Stimulated activated CD4-positive, alpha-beta T cell treated with anti-CD3 and anti-CD28 coated beads, Interleukin-4, amount 100 ng/mL, for 4 hours (primary cell): ENCODE results near the gene MORN1.

Source experiments
- DNase-seq, 2 experiments: peaks; one replicate each; pipeline ENCODE4 v3.0.0-alpha.2; 2020

The MORN1 gene

GRCh38 chr1:2372551-2373490 lies 18.5 kb downstream of the MORN1 start:
- DNase-seq = no peak

DNA sequence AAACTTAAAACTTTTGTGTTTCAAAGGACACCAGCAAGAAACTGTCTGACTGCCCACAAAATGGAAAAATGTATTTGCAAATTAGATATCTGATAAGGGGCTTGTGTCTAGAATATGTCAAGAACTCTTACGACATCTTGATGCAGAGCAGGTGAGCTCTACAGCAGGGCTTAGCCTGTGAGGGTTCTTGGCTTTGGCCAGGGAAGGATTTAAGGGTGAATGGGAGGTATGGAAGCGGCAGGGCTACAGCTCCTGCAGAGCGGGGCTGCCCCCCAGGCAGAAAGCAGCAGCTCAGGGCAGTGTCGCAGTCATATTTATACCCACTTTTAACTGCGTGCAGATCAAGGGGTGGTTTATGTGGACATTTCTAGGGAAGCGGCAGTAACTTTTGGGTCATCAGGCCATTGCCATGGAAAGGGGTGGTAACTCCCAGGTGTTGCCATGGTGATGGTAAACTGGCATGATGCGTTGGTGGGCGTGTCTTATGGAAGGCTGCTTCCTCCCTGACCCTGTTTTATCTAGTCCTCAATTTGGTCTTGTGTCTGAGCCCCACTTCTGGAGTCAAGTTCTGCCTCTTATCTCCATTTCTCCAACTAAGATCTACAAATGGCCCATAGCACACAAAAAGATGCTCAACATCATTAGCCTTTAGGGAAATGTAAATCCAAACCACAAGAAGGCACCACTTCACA lies 23.2 kb downstream of the MORN1 start:
- no peak for DNase-seq

DNA sequence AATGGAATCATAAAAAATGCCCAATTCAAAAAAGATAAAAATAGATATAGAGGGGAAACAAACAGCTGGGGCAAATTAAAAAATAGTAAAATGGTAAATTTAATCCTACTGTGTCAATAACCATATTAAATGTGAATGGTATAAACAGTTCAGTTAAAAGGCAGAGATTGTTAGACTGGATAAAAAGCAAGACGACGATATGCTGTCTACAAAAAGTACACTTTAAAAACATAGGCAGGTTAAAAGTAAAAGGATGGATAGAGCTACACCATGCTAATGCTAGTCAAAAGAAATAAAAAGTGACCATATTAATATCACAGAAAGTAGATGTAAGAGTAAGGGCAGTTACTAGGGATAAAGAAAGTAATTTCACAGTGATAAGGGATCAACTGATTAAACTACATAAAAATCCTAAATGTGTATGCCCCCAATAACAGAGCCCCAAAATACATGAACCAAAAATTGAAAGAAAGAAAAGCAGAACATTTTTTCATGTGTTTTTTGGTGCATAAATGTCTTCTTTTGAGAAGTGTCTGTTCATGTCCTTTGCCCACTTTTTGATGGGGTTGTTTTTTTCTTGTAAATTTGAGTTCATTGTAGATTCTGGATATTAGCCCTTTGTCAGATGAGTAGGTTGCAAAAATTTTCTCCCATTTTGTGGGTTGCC lies 27.4 kb downstream of the MORN1 start:
- DNase-seq = no peak

GRCh38 chr1:2360588-2361364 lies 30.6 kb downstream of the MORN1 start:
- DNase-seq = no peak

DNA sequence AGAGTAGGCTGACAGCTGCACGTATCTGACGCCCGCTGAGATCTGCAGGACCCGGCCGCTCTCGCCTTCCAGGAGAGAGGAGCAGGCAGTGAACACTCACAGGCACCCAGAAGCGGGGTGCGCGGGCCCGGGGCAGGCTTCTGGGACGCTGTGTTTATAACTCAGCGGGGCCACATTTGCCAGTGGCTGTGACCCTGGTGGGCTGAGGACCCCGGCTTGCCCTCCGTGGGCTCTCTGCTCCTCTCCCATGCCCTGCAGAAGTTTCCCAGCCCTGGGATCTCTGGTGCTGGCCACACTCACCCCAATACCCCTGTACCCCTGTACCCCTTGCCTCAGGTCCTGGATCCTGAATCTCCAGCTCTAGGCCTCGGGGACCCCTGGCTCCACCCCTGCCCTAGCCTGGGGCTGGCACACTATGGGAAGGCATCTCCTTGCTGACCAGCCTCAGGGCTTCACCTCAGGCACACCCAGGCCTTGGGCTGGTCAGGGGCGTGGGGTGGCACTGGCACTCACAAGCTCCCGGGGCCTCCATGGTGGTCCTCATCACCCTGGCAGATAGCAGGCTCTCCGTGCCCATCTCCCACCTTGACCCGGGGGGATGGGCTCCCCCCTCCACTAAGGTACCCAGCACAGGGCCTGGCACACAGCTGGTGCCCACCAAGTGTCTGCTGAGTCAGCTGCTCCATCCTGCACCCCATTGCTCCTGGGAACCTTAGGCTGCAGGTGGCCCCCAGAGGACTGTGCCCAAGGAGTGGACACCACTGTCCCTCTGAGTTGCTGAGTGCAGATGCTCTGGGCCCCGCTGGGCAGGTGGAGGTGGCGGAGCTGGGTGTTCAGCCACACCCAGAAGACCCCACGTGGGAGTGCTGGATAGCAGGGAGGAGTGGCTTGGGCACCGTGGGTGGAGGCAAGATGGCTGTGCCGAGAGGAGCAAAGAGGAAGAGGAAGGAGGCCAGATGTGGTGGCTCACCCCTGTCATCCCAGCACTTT lies 32.4 kb downstream of the MORN1 start:
- no peak for DNase-seq

- DNase-seq = no peak
Observed at GRCh38 chr1:2358072-2358471, 33.3 kb downstream of the MORN1 start.

- no peak for DNase-seq
Observed at GRCh38 chr1:2356911-2357845, 34.2 kb downstream of the MORN1 start.

DNA sequence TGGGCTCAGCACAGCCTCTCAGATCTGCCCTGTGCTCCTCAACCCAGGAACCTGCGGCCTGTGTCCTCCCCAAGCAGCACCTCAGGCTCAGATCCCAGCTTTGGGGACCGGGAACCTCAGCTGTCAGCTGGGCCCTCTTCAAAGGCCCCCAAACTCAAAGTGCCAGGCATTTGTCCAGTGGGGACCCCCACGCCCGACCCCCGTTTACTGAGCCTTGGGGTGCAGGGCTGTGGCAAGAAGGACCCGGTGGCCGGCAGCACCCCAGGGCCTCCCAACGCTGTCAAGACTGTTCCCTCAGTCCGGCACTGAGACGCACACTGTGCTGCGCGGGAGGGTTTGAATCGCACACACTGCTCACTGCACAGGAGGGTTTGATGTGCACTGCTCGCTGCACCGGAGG lies 35.0 kb downstream of the MORN1 start:
- DNase-seq = no peak

- DNase-seq = no peak
Observed at GRCh38 chr1:2355373-2356261, 35.7 kb downstream of the MORN1 start.

GRCh38 chr1:2354511-2355372 lies 36.6 kb downstream of the MORN1 start:
- DNase-seq = no peak

DNA sequence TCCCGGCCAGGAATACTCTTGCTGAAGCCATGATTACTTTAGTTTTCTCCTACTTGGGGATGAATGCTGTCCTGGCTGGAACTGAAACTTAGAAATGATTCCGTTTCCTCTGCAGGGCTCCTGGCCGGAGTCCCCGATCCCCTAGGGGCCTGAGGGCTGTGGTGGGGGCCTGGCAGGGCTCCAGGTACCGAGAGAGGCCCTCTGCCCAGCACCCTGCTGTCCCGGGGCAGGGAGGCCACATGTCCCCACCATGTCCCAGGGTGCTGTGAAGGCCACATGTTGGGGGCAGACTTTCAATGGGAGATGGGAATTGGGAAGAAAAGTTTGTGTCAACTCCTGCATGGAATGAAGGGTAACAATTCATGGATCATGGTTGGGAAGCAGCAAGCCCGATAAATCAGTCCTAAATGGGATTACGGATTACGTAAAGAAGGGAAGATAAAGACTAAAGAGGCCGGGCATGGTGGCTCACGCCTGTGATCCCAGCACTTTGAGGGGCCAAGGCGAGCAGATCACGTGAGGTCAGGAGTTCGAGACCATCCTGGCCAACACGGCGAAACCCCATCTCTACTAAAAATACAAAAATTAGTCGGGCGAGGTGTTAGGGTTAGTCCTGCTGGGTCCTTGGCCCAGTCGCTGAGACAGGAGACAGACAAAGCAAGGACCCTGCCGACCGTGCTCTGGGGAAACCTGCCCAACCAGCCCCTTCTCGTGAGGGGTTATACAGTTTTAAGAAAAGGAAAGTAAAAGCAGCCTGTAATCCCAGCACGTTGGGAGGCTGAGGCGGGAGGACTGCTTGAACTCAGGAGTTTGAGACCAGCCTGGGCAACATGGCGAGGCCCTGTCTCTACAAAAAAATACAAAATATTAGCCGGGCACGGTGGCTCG lies 37.6 kb downstream of the MORN1 start:
- no peak for DNase-seq

DNA sequence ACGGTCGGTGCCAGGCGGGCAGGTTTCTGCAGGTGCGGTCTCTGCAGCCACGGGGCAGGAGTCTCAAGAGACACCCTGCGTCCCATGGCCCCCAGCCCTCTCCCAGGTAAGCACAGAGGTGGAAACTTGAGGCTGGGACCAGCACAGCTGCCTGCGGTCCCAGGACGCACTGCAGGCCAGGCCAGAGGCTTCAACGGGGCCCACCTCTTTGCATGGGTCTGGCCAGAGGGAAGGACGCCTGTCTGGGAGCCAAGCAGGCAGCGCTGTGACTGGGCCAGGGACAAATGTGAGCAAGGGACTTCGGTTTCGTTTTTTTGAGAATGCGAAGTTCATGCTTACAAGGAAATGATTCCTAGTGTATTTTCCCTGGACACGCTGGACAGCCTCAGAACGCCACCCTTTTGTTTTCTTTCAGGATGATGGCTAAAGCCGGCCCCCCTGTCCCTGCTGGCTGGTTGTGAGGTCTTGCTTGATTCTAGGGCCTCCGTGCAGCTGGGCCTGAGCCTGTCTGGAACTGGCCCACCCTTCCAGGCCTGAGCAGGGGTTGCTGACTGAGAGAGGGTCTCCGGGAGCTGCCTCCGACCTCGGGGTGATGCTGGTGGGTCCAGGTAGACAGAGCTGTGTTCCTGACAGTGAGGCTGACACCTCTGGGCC lies 38.3 kb downstream of the MORN1 start:
- DNase-seq = no peak

DNA sequence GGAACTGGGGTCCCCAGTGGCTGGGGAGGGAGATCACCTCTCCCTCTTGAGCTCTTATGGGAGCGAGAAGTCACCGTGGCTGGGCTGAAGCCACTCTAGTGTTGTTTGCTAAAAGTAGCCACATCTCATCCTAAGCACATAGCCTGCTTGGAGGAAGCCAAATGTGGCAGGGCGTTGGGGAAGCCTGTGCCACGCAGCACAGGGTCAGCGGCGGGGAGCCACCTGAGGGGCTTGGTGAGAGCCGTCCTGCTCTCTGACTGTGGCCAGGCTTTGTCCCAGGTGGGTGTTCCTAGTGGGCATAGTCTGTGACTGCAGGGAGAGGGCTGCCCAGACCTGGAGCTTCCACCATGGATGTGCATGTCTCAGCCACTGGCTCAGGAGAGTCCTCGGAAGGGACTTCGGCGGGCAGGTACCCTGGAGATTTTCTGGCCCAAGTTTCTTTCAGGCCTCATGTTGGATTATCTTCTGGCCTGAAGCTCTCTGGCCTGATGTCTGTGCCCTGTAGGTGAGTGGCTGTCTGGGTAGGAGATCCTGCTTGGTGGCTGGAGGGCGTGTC lies 38.9 kb downstream of the MORN1 start:
- no peak for DNase-seq

DNA sequence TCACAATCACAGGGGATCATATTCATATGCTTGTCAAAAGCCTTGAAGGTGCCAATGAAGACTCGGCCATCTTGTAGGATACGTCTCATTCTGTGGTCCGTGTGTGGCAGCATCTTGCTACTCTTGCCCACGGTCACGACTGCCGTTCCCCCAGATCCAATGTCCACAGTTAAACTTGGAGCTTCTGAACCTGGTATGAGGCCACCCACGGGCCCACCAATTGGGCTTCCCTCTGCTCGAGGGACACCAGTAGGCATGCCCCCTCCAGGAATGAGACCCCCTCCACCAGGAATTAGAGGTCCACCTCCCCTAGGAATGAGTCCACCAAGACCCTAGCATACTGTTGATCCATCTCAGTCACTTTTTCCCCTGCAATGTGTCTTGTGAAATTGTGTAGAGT lies 39.6 kb downstream of the MORN1 start:
- DNase-seq = no peak

DNA sequence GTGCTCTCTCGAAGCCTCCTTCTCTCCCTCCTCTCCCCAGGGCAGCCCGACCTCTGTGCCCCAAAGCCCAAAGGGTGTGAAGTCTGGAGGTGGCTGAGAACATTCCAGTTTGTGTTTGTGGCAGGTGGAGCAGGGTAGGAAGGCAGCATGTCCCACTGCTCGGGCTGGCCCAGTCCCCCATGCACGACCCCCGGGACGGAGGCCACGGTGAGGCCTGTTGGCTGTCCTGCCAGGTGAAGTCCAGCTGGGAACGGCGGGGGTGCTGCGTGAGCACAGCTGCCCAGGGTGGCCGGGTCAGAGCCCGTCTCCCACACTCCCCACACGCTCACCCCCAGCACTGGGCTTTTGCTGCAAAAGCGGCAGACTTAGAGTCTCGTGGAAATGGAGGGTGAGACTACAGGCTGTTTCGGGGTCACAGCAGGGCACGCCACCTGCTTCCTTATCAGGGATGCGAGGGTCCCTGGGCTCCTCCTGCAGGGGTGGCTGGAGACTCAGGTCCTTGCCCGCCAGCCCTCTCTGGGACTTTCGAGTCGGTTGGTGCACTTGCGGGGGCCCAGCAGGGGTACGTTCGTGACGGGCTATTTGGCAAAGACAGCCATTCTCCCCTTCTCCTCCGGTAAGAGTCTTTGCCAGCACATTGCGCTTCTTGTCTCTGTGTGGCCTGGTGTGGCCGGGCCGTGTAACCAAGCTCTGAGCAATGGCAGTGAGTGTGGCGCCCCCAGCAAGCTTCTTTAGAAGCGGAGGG lies 40.3 kb downstream of the MORN1 start:
- no peak for DNase-seq

DNA sequence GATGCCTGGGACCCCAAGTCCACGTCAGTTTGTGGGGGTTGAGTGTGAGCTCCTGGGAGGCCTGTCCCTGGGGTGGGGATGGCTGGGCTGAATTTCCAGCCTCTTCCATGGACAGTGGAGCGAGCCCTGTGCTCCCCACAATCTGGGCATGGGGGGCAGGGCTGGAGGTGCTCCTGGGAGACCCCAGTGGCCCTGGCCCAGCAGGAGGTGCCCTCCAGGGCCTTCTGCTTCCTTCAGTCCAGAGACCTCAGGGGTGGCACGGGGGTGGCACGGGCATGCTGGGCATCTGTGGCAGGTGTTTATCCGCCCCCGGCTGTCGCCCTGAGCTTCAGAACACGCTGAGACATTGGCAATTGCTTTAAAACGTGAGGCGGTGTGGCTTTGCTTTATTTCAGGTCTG lies 40.9 kb downstream of the MORN1 start:
- no peak for DNase-seq
